EH (cell line): ENCODE results near the gene LRFN2.
A peak's percentile ranks its signal among the peaks of the same experiment; 100 is the strongest.

Source experiments
- DNase-seq: peaks from one replicate; pipeline ENCODE4 v3.0.0-alpha.2; 2015; ENCODE audit warnings: low read depth

The LRFN2 gene

GRCh38 chr6:40587240-40588069 lies at the start of gene LRFN2:
LRFN2 (minus strand) TSS chr6:40587364.
- DNase-seq = peak; percentile 67

DNA sequence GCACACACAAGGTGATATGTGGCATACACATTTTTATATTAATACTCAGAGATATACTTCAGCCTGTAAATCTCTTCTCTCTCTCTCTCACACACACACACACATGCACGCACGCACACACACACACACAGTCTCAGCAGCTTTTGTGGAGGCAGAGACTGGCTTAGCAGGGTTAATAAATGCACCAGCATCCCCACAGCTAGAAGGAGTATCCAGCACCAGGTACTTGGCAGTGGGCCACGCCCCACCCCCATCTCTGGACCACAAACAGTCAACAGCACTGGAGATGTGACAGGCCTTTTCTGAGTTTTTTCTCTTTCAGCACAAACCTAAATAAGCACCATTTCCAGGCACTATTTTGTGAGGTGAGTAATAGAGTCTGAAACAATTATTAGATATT lies 47.3 kb upstream of the LRFN2 start:
- DNase-seq = no peak

- DNase-seq = no peak
Observed at GRCh38 chr6:40631744-40632143, 44.6 kb upstream of the LRFN2 start.

DNA sequence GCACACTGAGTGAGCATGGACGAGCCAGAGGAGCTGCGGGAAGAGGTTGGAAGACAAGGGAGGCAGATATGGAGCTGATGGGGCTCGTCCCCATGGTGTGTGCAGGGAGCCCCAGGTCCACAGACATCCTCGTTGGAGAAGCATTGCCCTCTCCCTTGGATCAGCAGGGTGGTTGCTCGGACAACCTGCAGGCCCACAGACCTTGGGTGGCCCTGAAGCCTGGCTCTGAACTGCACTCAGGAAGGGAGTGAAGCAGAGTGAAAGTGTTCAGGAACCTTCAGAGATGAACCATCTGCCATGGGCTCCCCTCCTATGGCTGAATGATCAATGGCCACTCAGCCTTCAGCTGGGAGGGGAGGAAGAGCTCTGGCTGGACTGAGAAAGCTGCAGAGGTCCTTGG lies 43.3 kb upstream of the LRFN2 start:
- DNase-seq = no peak

DNA sequence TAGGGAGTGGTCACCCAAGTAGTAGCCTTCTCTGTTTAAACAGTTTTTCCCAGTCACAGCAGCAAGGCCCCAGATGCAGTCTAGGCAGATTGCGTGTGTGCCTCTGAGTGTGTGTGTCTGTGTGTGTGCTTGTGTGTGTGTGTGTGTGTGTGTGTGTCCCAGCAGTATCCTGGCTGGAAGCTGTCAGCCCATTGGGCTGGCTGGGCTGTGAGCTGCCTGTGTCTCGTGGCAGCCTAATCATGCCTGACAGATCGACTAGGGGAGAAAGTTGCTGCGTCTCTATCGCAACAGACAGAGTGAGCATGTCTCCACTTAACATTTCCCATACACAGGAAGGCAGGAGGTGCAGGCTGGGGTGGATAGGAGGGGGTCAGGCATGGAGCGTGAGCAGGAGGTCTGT lies 42.9 kb upstream of the LRFN2 start:
- no peak for DNase-seq

GRCh38 chr6:40629463-40629862 lies 42.3 kb upstream of the LRFN2 start:
- DNase-seq = no peak

DNA sequence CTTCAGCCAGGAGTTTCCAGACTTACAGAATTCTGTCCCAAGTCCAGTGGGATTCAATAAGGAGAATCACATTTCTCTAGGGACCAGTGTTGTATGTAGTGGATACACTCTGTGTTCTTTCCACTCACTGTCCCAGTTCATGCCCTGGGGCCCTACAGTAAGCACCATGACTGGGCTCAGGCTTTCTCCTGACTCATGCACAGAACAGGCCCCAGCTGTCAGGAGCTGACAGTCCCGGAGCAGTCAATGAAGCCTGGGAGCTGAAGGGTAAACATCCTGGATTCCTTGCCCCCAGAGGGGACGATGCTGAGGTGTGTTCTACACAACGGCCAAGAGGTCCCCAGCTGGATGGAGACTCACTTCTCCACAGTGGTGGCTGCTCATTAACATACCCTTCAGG lies 40.2 kb upstream of the LRFN2 start:
- DNase-seq = peak; percentile 64

- peak; percentile 60 for DNase-seq
Observed at GRCh38 chr6:40626886-40627285, 39.7 kb upstream of the LRFN2 start.

DNA sequence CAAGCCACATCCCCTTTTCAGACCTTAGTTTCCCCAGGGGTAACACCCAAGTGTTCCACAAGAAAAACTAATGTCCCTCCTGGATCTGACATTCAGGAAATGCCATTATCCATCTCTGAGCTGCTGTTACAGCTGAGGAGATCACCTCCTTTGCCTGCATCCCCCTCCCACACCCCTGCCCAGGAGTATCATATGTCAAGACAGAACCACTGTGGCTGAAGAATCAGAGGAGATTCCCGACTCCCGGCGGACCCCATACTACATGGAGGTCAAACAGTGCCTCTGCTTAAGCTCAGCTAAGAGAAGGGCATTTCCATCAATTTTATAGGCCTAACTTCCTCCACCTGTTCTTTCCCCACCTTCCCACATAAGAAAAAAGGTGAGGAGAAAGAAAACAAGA lies 36.8 kb upstream of the LRFN2 start:
- DNase-seq = no peak

DNA sequence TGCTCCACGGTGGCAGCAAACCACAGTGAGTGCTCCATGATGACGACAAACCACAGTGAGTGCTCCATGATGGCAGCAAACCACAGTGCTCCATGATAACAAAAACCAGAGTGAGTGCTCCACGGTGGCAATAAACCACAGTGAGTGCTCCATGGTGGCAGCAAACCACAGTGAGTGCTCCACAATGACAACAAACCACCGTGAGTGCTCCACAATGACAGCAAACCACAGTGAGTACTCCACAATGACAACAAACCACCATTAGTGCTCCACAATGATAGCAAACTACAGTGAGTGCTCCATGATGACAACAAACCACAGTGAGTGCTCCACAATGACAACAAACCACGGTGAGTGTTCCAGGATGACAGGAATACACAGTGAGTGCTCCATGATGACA lies 36.0 kb upstream of the LRFN2 start:
- DNase-seq = no peak

GRCh38 chr6:40620574-40621240 lies 33.5 kb upstream of the LRFN2 start:
- no peak for DNase-seq

DNA sequence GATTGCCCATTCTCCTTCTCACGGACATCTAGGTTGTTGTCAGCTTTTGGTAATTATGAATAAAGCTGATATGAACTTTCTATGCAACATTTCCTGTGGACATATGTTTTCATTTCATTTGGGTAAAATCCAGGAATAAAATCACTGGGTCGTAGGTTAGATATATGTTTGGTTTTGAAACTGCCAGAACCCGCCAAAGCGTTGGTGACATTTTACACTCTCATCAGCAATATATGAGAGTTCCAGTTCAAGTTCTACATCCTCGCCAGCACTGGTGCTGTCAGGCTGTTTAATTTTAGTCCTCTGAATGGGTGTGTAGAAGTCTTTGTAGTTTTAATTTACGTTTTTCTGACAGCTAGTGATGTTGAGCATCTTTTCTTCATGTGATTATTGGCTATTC lies 27.5 kb upstream of the LRFN2 start:
- no peak for DNase-seq

DNA sequence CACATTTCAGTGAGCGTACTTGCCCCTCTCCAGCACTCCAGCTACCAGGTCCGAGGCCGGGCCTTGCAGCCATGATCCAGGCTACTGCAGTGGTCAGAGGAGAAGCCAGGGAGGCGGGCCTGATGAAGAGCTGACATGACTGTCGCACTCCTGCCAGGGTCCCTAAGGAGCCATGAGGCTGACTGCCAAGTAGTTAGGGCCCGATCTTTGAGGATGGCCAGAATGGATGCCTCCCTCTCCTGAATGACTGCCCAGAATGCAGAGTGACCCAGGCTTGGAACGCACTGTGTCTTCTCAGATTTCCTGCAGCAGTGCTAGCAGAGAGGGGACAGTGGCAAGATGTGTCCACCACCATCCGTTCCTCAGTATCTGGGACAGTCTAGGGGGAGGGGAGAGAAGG lies 24.7 kb upstream of the LRFN2 start:
- DNase-seq = no peak

DNA sequence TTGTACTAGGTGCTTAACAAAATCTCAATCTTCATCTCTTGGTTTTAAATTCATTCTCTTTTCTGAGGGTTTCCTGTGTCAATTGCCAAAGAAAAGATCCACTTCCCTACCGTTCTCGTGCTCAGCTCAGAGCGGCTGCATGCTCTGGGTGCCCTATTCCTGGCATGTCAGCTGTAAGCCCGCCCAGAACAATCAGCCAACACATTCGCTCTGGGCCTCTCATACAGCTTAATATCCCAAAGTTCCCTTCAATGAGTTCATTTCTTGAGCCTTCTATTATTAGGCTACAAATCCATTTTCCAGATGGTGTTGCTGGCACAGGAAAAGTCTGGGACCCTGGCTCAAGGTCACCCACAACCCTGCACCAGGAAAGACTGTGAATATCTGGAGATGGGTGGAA lies 24.3 kb upstream of the LRFN2 start:
- DNase-seq = no peak

DNA sequence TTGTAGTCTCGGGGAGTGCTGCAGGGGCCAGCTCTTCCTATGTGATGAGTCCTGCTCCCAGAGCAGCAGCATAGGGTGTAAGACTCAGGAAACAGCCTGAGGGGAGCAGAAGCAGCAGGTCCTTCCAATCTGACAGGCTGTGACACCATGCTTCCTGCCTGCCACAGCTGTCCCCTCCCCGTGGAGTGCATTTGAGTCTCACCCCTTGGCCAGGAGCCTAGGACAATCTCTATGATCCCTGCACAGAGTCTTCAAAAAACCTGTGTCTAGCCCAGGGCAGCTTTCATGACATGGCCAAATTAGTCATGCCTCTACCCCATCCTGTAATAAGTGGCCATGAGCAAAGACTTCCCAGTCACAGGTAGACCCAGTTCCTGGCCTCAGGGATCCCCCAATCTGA lies 23.1 kb upstream of the LRFN2 start:
- no peak for DNase-seq

DNA sequence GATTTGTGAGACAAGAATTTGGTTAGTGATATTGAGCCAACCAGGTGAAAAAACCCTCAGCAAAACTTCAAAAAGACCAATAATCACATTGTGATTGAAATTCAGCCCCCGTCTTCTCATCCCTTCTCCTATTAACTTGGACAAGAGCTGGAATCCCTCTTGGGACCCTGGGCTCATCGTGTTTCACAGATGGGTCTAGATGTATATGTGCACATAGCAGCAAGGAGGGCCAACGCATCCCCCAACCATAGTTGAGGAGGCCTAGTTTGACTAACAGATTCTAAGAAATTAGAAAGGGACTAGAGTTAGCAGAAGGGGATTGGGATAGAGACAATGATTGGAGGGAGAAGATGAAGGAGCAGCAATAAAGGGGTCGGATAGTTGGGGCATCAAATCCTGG lies 19.8 kb upstream of the LRFN2 start:
- DNase-seq = no peak

DNA sequence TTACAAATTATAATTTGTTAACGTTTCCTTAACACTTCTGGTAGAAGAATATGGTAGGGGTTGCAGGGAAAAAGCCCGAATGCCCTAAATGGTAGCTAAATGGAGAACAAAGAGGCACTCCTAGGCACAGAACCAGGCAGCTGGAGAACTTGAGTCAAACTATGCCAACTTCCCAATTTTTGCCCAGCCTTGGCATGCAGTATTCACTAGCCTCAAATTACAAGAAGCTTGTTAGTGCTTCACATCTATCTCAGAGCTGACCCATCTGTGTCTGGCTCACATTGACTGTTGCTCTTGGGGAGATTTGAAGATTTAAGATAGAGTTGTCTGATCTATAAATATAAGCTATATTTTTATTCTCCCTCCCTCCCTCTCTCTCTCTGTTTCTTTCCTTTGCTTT lies 19.4 kb upstream of the LRFN2 start:
- DNase-seq = no peak

DNA sequence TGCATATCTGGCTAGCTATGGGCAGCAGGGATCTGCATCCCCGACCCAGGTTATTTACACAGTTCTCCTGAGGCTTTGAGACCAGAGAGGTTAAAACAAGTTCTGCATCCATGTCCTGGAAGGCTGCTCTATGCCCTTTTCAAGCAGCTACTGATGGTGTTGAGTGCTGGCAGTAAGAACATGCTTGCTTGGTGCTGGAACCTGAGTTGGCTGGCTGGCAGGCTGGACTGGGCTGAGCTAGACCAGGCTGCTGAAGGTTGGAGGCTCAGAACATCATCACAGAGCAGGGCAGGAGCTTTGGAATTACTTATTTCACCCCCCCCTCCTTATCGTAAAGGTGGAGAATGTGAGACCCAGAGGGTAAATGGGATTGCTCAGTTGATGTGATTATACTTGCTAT lies 16.9 kb upstream of the LRFN2 start:
- no peak for DNase-seq

DNA sequence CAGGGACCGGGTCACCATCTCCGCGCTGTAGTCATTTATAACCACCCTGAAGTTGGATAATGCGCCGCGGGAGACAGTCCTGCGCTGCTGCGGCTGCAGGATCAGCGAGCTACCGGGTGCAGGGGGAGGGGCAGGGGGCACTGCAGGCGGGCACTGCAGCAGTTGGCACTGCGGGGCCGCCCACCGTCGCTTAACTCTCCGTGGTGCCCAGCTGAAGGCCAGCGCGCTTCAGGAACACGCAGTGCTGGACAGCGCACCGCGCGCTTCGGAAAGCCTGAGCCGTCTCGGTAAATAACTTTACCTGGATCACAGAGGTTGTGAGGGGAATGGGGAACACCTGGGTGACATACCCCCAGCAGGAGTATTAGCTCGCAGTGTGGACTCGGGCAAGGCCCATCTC lies 12.4 kb upstream of the LRFN2 start:
- DNase-seq = no peak

GRCh38 chr6:40598516-40598915 lies 11.4 kb upstream of the LRFN2 start:
- DNase-seq = no peak

- DNase-seq = no peak
Observed at GRCh38 chr6:40597301-40597700, 10.1 kb upstream of the LRFN2 start.

GRCh38 chr6:40588480-40588879 lies 1.3 kb upstream of the LRFN2 start:
- no peak for DNase-seq

GRCh38 chr6:40588070-40588384 lies 863 bp upstream of the LRFN2 start:
- no peak for DNase-seq
